Pancreas (tissue), 10 donors: Measurements from ENCODE around the gene C5orf52. TPM values are rescaled to one million over a fixed set of nuclear protein-coding genes. Genes with fewer than 3 reads are reported as not detected.
"Not testable (repeated sequence)": the region's sequence is repeated elsewhere in the genome, so short reads cannot be mapped to it uniquely, and the experiment has no call there.

ENCODE experiments used
- ATAC-seq, 4 donors: fragments of 200-7000 bp; cut with Tn5 transposase; one replicate each; pipeline versions ENCODE4 v1.8.0 to v1.9.1; 2020; ENCODE audit warnings: mild to moderate bottlenecking in 4 of 4, moderate library complexity in 4 of 4
- DNase-seq, 6 donors: peaks; one replicate each; pipeline ENCODE4 v3.0.0-alpha.2; 2020
- FAIRE-seq: peaks from 2 replicates; lab custom pipeline; 2012; peaks lifted over from hg19 to GRCh38; lab: Jason Lieb, UNC
- H3K27ac ChIP-seq, 4 donors: fragments of 200-600 bp; sonication (generic); 1 replicate in 3 of 4; 2 replicates in 1 of 4; pipeline versions ENCODE4 v1.5.0 to v1.8.0; 2020
- H3K27me3 ChIP-seq, 4 donors: fragments of 200-600 bp; one replicate each; pipeline ENCODE4 v1.8.0; 2021
- H3K36me3 ChIP-seq, 3 donors: fragments of 200-600 bp; sonication (generic) in 1 of 3; one replicate each; pipeline versions ENCODE4 v1.5.0 to v1.8.0; 2020 to 2021
- H3K4me1 ChIP-seq, 3 donors: fragments of 200-600 bp; one replicate each; pipeline ENCODE4 v1.8.0; 2021
- H3K4me3 ChIP-seq, 4 donors: fragments of 200-600 bp; sonication (generic) in 2 of 4; one replicate each; pipeline versions ENCODE4 v1.5.0 to v1.8.0; 2020 to 2021
- H3K9me3 ChIP-seq, 4 donors: fragments of 200-600 bp; one replicate each; pipeline ENCODE4 v1.8.0; 2021
- WGBS, 2 donors: extraction: QIAGEN DNeasy Blood & Tissue Kit; methylation state at CpG; one replicate each; pipeline ENCODE4 v1.1.7; 2013; 5-methylcytosine and 5-hydroxymethylcytosine counted together
- intact Hi-C, 3 donors: fragments of 100-400 bp; cut with DNase I; formaldehyde crosslinking; loops; one replicate each; pipeline versions ENCODE4 v1.11.1 to v1.14.2; 2022
- polyA plus RNA-seq, 2 donors: library from polyadenylated mRNA; stranded (reverse); fragments of 200-250 nt; gene quantifications; one replicate each; pipeline ENCODE4 v1.2.3, GENCODE V29; 2013
- total RNA-seq, 6 donors: library from RNA; stranded (reverse); fragmentation: NEBNext Ultra II Directional in 4 of 6; extraction: Animal tissue kit (Norgen Biotek cat#: 25700) in 4 of 6; gene quantifications; one replicate each; pipeline versions ENCODE4 v1.2.1 to v1.2.4, GENCODE V29; 2021 to 2023
- TF ChIP-seq, protein P1 (sequence below), 4 donors: fragments of 200-600 bp; sonication (generic) in 3 of 4; IDR thresholded peaks; one replicate each; pipeline versions ENCODE4 v1.5.0 to v1.8.0; 2021; ENCODE audit warnings: antibody characterized with exemption in 4 of 4
- donor health status: healthy with polysubstance abuse.
- donor health status: DM: no; HTN: no; CAD: no; lungs with moderate emphysema.
- donor health status: DM: no; HTN: no; CAD: no.
- donor health status: control.
- donor health status: control.
- donor health status: Bipolar disorder and iron deficiency.
- donor health status: DM: yes; HTN: yes; CAD: no.
- donor health status: DM: no; HTN: no; CAD: no.
- donor health status: DM: no; HTN: no; CAD: no.
- donor health status: DM: yes; HTN: yes; CAD: no.

The C5orf52 gene
- total and polyA plus RNA-seq, 8 donors: not detected

DNA sequence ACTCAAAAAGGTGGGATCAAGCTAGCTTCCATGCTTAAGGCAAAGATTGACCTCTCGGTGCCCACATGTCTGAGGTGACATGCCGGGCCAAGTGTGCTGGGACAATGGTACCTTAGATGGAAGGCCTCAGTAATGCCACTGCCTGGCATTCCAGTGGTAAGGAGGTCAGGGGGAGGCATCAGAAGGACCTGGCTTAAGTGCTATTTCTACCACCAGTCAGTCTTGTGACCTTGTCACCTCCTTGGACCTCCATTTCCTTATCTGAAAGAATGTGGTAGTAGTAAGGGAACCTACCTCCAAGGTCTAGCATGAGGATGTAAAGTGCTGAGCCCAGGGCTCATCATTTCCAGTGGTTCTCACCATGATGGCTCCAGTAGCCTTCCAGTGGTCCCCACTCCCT, 8.9 kb downstream of the C5orf52 start:
- intact Hi-C loops: no loop called here
- Histone ChIP-seq H3K4me3 (no peak overlapping the region), H3K9me3 (no peaks in the 10 kb centered on the region), H3K27me3 (no peaks in the 10 kb centered on the region), H3K4me1 (no peaks in the 10 kb centered on the region), H3K27ac (no peak overlapping the region), H3K36me3 (no peaks in the 10 kb centered on the region)
- DNase-seq: no peak
- ATAC-seq: no peak
- WGBS, 2 donors: 88 to 95% methylated on average over 2 of the region's 2 CpGs
- TF ChIP-seq, protein P1, sequence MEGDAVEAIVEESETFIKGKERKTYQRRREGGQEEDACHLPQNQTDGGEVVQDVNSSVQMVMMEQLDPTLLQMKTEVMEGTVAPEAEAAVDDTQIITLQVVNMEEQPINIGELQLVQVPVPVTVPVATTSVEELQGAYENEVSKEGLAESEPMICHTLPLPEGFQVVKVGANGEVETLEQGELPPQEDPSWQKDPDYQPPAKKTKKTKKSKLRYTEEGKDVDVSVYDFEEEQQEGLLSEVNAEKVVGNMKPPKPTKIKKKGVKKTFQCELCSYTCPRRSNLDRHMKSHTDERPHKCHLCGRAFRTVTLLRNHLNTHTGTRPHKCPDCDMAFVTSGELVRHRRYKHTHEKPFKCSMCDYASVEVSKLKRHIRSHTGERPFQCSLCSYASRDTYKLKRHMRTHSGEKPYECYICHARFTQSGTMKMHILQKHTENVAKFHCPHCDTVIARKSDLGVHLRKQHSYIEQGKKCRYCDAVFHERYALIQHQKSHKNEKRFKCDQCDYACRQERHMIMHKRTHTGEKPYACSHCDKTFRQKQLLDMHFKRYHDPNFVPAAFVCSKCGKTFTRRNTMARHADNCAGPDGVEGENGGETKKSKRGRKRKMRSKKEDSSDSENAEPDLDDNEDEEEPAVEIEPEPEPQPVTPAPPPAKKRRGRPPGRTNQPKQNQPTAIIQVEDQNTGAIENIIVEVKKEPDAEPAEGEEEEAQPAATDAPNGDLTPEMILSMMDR (IDR thresholded peaks at IDR 0.05): no peak
- no peak for FAIRE-seq

GRCh38 chr5:157681048-157681447, 9.7 kb downstream of the C5orf52 start:
- WGBS, 2 donors: 73 to 80% methylated on average over 4 of the region's 4 CpGs
- intact Hi-C loops: no loop called here
- Histone ChIP-seq H3K27ac (no peak overlapping the region), H3K27me3 (no peaks in the 10 kb centered on the region), H3K36me3 (no peaks in the 10 kb centered on the region), H3K9me3 (no peaks in the 10 kb centered on the region), H3K4me3 (no peak overlapping the region), H3K4me1 (no peaks in the 10 kb centered on the region)
- ATAC-seq (no peak), FAIRE-seq (no peak), DNase-seq (no peak)
- TF ChIP-seq, protein P1 (IDR thresholded peaks at IDR 0.05): no peak

GRCh38 chr5:157682257-157682656, 10.9 kb downstream of the C5orf52 start:
- WGBS, 2 donors: 45 to 52% methylated on average over 3 of the region's 3 CpGs
- DNase-seq (no peak), ATAC-seq (no peak), FAIRE-seq (no peak)
- Histone ChIP-seq H3K9me3 (no peaks in the 10 kb centered on the region), H3K27me3 (no peaks in the 10 kb centered on the region), H3K36me3 (no peaks in the 10 kb centered on the region), H3K4me1 (no peaks in the 10 kb centered on the region), H3K27ac (no peak overlapping the region), H3K4me3 (no peak overlapping the region)
- TF ChIP-seq, protein P1 (IDR thresholded peaks at IDR 0.05): no peak
- intact Hi-C loops: no loop called here

DNA sequence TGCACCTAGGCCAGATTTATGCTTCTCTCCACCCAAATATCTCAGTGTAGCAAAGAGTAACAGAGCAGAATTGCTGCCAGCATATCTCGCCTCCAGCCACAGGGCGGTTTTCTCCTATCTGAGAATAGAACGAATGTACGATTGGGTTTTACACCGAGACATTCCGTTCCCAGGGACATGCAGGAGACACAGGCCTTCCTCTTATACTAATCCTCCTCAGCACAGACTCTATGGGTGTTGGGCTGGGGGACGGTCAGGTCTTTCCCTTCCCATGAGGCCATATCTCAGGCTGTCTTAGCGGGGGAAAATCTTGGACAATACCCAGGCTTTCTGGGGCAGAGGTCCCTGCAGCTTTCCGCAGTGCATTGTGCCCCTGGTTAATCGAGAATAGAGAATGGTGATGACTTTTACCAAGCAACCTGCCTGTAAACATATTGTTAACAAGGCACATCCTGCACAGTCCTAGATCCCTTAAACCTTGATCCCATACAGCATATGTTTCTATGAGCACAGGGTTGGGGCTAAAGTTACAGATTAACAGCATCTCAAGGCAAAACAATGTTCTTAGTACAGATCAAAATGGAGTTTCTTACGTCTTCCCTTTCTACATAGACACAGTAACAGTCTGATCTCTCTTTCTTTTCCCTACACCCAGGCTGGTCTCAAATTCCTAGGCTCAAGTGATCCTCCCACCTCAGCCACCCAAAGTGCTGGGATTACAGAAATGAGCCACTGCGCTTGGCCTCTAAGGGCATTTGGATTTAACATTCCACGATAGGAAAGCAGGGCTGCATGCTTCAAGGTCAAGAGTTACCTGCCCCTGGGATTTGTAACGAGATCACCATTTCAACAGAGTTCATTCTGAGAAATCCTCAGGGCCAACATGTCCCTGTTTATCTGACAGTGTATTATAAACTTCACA, 15.2 kb downstream of the C5orf52 start:
- H3K4me3 ChIP-seq, H3K9me3 ChIP-seq, intact Hi-C loops, DNase-seq, H3K4me1 ChIP-seq, H3K27ac ChIP-seq, H3K27me3 ChIP-seq, H3K36me3 ChIP-seq, ATAC-seq, FAIRE-seq: not testable (repeated sequence)
- whole genome bisulfite sequencing, 2 donors: 73 to 80% methylated on average over 14 of the region's 14 CpGs

GRCh38 chr5:157687198-157687554, 15.8 kb downstream of the C5orf52 start:
- DNase-seq (no peak), ATAC-seq (no peak), FAIRE-seq (no peak)
- H3K4me3 ChIP-seq: no peak overlapping the region
- WGBS, 2 donors: 72 to 85% methylated on average over 1 of the region's 1 CpG
- H3K27me3 ChIP-seq: no peaks in the 10 kb centered on the region
- TF ChIP-seq, protein P1 (IDR thresholded peaks at IDR 0.05): no peak
- no peaks in the 10 kb centered on the region for H3K4me1 ChIP-seq
- no peak overlapping the region for H3K27ac ChIP-seq
- no peaks in the 10 kb centered on the region for H3K9me3 ChIP-seq
- intact Hi-C loops: no loop called here
- no peaks in the 10 kb centered on the region for H3K36me3 ChIP-seq
